BJ (cell line): ENCODE results near the gene ABHD1. TPM values are rescaled to one million over a fixed set of nuclear protein-coding genes. Genes with fewer than 3 reads are reported as not detected.

Experiments
- CTCF ChIA-PET: fragments of 350-600 bp; formaldehyde crosslinking; extraction: SDS; loops from one replicate; lab custom pipeline; 2021; ENCODE audit warnings: antibody characterized with exemption, inconsistent platforms; lab: Yijun Ruan, JAX
- POLR2A ChIA-PET: fragments of 300-600 bp; sonication (Branson Sonifier 250); formaldehyde crosslinking; extraction: SDS; loops from one replicate; lab custom pipeline; 2021; ENCODE audit warnings: antibody characterized with exemption; lab: Charles Lee
- DNase-seq: peaks from one replicate; pipeline ENCODE4 v3.0.0-alpha.2; 2011; ENCODE audit warnings: low read depth
- H3K27me3 ChIP-seq: 2 replicates; pipeline ENCODE4 v1.6.0; 2011; ENCODE audit warnings: low read length; ENCODE audit not compliant: control insufficient read depth, insufficient read depth
- H3K36me3 ChIP-seq: 2 replicates; pipeline ENCODE4 v1.5.1; 2011; ENCODE audit warnings: low read length; ENCODE audit not compliant: control insufficient read depth, insufficient read depth
- H3K4me3 ChIP-seq: 2 replicates; pipeline ENCODE4 v1.5.1; 2011; ENCODE audit warnings: low read depth, mild to moderate bottlenecking, control low read depth, low read length
- polyA plus RNA-seq: library from polyadenylated mRNA; depleted of rRNA; stranded (reverse); fragments of >200 nt; gene quantifications from 2 replicates; pipeline ENCODE4 v1.2.3, GENCODE V29; 2011; rRNA removed
- TF ChIP-seq, protein P1 (sequence below): IDR thresholded peaks from 2 replicates; pipeline ENCODE4 v1.5.1; 2011; ENCODE audit warnings: low read depth, mild to moderate bottlenecking, control low read depth, inconsistent platforms, low read length, moderate library complexity; ENCODE audit not compliant: insufficient read depth

The ABHD1 gene
- polyA plus RNA-seq, 1 experiment: not detected

DNA sequence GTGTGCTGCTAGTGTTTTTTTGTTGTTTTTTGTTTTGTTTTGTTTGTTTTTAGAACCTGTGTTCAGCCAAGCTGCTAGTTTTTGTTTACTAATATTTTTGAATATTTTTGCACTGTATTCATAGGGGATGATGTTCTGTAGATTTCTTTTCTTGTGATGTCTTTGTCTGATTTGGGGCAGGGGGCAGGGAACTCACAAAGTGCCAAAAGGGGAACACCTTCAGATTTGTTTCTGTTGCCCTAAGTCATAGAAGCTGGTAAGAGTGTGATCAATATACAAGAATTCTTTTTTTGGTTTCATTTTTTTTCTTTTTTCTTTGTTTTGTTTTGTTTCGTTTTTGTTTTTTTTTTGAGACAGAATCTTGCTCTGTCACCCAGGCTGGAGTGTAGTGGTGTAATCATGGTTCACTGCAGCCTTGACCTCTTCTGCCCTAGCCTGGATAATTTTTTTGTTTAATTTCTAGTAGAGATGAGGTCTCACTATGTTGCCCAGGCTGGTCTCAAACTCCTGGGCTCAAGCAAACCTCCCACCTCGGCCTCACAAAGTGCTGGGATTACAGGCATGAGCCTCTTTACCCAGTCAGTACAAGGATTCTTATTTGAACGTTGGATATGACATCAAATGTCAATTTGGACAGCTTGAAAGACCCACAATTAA, 55.9 kb downstream of the ABHD1 start:
- CTCF ChIA-PET: interaction anchor here (0.6 to 2.9 kb wide), 2 partner anchors 9 to 10 kb away, joined by 3 to 12 read pairs; no protein-coding TSS in a partner anchor
- POLR2A ChIA-PET: interaction anchor here (0.6 kb wide), 1 partner anchor 70 kb away, joined by 7 read pairs; no protein-coding TSS in a partner anchor
- DNase-seq: no peak
- Histone ChIP-seq H3K4me3 (no peak overlapping the region), H3K27me3 (peaks cover 10% of the 10 kb centered on the region), H3K36me3 (no peaks in the 10 kb centered on the region)
- TF ChIP-seq, protein P1, sequence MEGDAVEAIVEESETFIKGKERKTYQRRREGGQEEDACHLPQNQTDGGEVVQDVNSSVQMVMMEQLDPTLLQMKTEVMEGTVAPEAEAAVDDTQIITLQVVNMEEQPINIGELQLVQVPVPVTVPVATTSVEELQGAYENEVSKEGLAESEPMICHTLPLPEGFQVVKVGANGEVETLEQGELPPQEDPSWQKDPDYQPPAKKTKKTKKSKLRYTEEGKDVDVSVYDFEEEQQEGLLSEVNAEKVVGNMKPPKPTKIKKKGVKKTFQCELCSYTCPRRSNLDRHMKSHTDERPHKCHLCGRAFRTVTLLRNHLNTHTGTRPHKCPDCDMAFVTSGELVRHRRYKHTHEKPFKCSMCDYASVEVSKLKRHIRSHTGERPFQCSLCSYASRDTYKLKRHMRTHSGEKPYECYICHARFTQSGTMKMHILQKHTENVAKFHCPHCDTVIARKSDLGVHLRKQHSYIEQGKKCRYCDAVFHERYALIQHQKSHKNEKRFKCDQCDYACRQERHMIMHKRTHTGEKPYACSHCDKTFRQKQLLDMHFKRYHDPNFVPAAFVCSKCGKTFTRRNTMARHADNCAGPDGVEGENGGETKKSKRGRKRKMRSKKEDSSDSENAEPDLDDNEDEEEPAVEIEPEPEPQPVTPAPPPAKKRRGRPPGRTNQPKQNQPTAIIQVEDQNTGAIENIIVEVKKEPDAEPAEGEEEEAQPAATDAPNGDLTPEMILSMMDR: no peak

Other genes starting within 250 kb of the ABHD1 start
- 12.0 and 15.3 TPM in 2 replicates for gene MAPRE3, start 153.2 kb upstream of the ABHD1 start, polyA plus RNA-seq
- gene TMEM214, start 90.8 kb upstream of the ABHD1 start, polyA plus RNA-seq: 145 and 235 TPM in 2 replicates
- gene AGBL5, start 72.1 kb upstream of the ABHD1 start, polyA plus RNA-seq: 25.9 and 32.7 TPM in 2 replicates
- gene OST4, start 52.2 kb upstream of the ABHD1 start, polyA plus RNA-seq: 755 and 887 TPM in 2 replicates
- 43.4 and 81.3 TPM in 2 replicates for gene EMILIN1, start 45.2 kb upstream of the ABHD1 start, polyA plus RNA-seq
- gene KHK, start 37.0 kb upstream of the ABHD1 start, polyA plus RNA-seq: 0.33 and 0.43 TPM in 2 replicates
- gene CGREF1, start 4.7 kb upstream of the ABHD1 start, polyA plus RNA-seq: 4.8 and 6.9 TPM in 2 replicates
- gene PREB, start 10.8 kb downstream of the ABHD1 start, polyA plus RNA-seq: 54.9 and 84.0 TPM in 2 replicates
- not detected in 2 replicates for gene PRR30, start 15.6 kb downstream of the ABHD1 start, polyA plus RNA-seq
- not detected in 2 replicates for gene TCF23, start 25.2 kb downstream of the ABHD1 start, polyA plus RNA-seq
- 217 and 268 TPM in 2 replicates for gene ATRAID, start 88.2 kb downstream of the ABHD1 start, polyA plus RNA-seq
- gene SLC5A6, start 88.5 kb downstream of the ABHD1 start, polyA plus RNA-seq: 22.3 and 33.7 TPM in 2 replicates
- 12.4 and 26.6 TPM in 2 replicates for gene CAD, start 93.6 kb downstream of the ABHD1 start, polyA plus RNA-seq
- 0.06 and 0.10 TPM in 2 replicates for gene SLC30A3, start 139.2 kb downstream of the ABHD1 start, polyA plus RNA-seq
- not detected in 2 replicates for gene DNAJC5G, start 151.6 kb downstream of the ABHD1 start, polyA plus RNA-seq
- 0.05 TPM in 1 of 2 replicates, not detected in the other for gene TRIM54, start 158.6 kb downstream of the ABHD1 start, polyA plus RNA-seq
- 0.17 and 0.34 TPM in 2 replicates for gene UCN, start 184.6 kb downstream of the ABHD1 start, polyA plus RNA-seq
- gene MPV17, start 199.3 kb downstream of the ABHD1 start, polyA plus RNA-seq: 177 and 188 TPM in 2 replicates
- gene GTF3C2, start 232.9 kb downstream of the ABHD1 start, polyA plus RNA-seq: 32.1 and 39.0 TPM in 2 replicates
- 39.6 and 42.8 TPM in 2 replicates for gene EIF2B4, start 246.5 kb downstream of the ABHD1 start, polyA plus RNA-seq
- gene SNX17, start 246.8 kb downstream of the ABHD1 start, polyA plus RNA-seq: 134 and 154 TPM in 2 replicates